GM12892 (cell line): Measurements from ENCODE around the gene ANO1.

Source experiments
- POLR2A ChIP-seq: IDR thresholded peaks from 2 replicates; pipeline ENCODE4 v1.6.1; 2011; ENCODE audit warnings: low read depth, low read length, control low read depth
- POLR2AphosphoS5 ChIP-seq: IDR thresholded peaks from 2 replicates; pipeline ENCODE4 v1.6.1; 2011; ENCODE audit warnings: low read depth, low read length, control low read depth
- TAF1 ChIP-seq: IDR thresholded peaks from 2 replicates; pipeline ENCODE4 v1.6.1; 2011; ENCODE audit warnings: low read depth, mild to moderate bottlenecking, control low read depth, low read length, borderline replicate concordance

- no peak for TF ChIP-seq POLR2AphosphoS5
- no peak for TF ChIP-seq POLR2A
- TF ChIP-seq TAF1, result no peak
Observed at GRCh38 chr11:70110538-70111055, 32.5 kb downstream of the ANO1 start.
